ENCODE data around the gene OTOGL.
"Not testable (repeated sequence)": the region's sequence is repeated elsewhere in the genome, so short reads cannot be mapped to it uniquely, and the experiment has no call there.

OTOGL gene

GRCh38 chr12:80201908-80202307 lies 102.6 kb downstream of the OTOGL start:
- Histone ChIP-seq H3K27ac (ENCODE audit: low read depth, low read length) (no peak overlapping the region), H3K9ac (ENCODE audit: low read length) (no peak overlapping the region), H3K27me3 (ENCODE audit: control insufficient read depth in 1 of 2, insufficient read depth in 2 of 2, low read length in 2 of 2) (no peaks in the 10 kb centered on the region), H3K36me3 (ENCODE audit: insufficient read depth, low read length) (no peaks in the 10 kb centered on the region), H3K9me3 (ENCODE audit: low read length) (no peaks in the 10 kb centered on the region), H3K4me1 (ENCODE audit: insufficient read depth, low read length) (peaks cover 18% of the 10 kb centered on the region), H3K4me3 (ENCODE audit: low read depth in 1 of 2, low read length in 2 of 2) (no peak overlapping the region)

GRCh38 chr12:80205960-80206359 lies 106.6 kb downstream of the OTOGL start:
- Histone ChIP-seq H3K9me3 (ENCODE audit: low read length) (no peaks in the 10 kb centered on the region), H3K4me3 (ENCODE audit: low read depth in 1 of 2, low read length in 2 of 2) (no peak overlapping the region), H3K27me3 (ENCODE audit: control insufficient read depth in 1 of 2, insufficient read depth in 2 of 2, low read length in 2 of 2) (no peaks in the 10 kb centered on the region), H3K9ac (ENCODE audit: low read length) (no peak overlapping the region), H3K4me1 (ENCODE audit: insufficient read depth, low read length) (peaks cover 25% of the 10 kb centered on the region), H3K27ac (ENCODE audit: low read depth, low read length) (no peak overlapping the region), H3K36me3 (ENCODE audit: insufficient read depth, low read length) (no peaks in the 10 kb centered on the region)

GRCh38 chr12:80208071-80208470 lies 108.7 kb downstream of the OTOGL start:
- Histone ChIP-seq H3K27ac (ENCODE audit: low read depth, low read length) (no peak overlapping the region), H3K4me1 (ENCODE audit: insufficient read depth, low read length) (peaks cover 25% of the 10 kb centered on the region), H3K9me3 (ENCODE audit: low read length) (no peaks in the 10 kb centered on the region), H3K36me3 (ENCODE audit: insufficient read depth, low read length) (no peaks in the 10 kb centered on the region), H3K4me3 (ENCODE audit: low read depth in 1 of 2, low read length in 2 of 2) (no peak overlapping the region), H3K9ac (ENCODE audit: low read length) (no peak overlapping the region), H3K27me3 (ENCODE audit: control insufficient read depth in 1 of 2, insufficient read depth in 2 of 2, low read length in 2 of 2) (no peaks in the 10 kb centered on the region)

- H3K27me3 ChIP-seq (ENCODE audit: control insufficient read depth in 1 of 2, insufficient read depth in 2 of 2, low read length in 2 of 2) = no peaks in the 10 kb centered on the region
- H3K36me3 ChIP-seq (ENCODE audit: insufficient read depth, low read length) = no peaks in the 10 kb centered on the region
- no peak overlapping the region for H3K4me3 ChIP-seq (ENCODE audit: low read depth in 1 of 2, low read length in 2 of 2)
- no peak overlapping the region for H3K9ac ChIP-seq (ENCODE audit: low read length)
- peaks cover 11% of the 10 kb centered on the region for H3K4me1 ChIP-seq (ENCODE audit: insufficient read depth, low read length)
- no peaks in the 10 kb centered on the region for H3K9me3 ChIP-seq (ENCODE audit: low read length)
- H3K27ac ChIP-seq (ENCODE audit: low read depth, low read length) = no peak overlapping the region
Measured at GRCh38 chr12:80211671-80212070, 112.3 kb downstream of the OTOGL start.

GRCh38 chr12:80212938-80213645 lies 113.8 kb downstream of the OTOGL start:
- no peaks in the 10 kb centered on the region for H3K36me3 ChIP-seq (ENCODE audit: insufficient read depth, low read length)
- H3K9me3 ChIP-seq (ENCODE audit: low read length) = no peaks in the 10 kb centered on the region
- no peak overlapping the region for H3K27ac ChIP-seq (ENCODE audit: low read depth, low read length)
- no peaks in the 10 kb centered on the region for H3K27me3 ChIP-seq (ENCODE audit: control insufficient read depth in 1 of 2, insufficient read depth in 2 of 2, low read length in 2 of 2)
- peaks cover 13% of the 10 kb centered on the region for H3K4me1 ChIP-seq (ENCODE audit: insufficient read depth, low read length)
- H3K9ac ChIP-seq (ENCODE audit: low read length) = no peak overlapping the region
- no peak overlapping the region for H3K4me3 ChIP-seq (ENCODE audit: low read depth in 1 of 2, low read length in 2 of 2)

GRCh38 chr12:80213871-80214270 lies 114.5 kb downstream of the OTOGL start:
- no peaks in the 10 kb centered on the region for H3K36me3 ChIP-seq (ENCODE audit: insufficient read depth, low read length)
- no peak overlapping the region for H3K4me3 ChIP-seq (ENCODE audit: low read depth in 1 of 2, low read length in 2 of 2)
- no peak overlapping the region for H3K9ac ChIP-seq (ENCODE audit: low read length)
- H3K27me3 ChIP-seq (ENCODE audit: control insufficient read depth in 1 of 2, insufficient read depth in 2 of 2, low read length in 2 of 2) = no peaks in the 10 kb centered on the region
- no peak overlapping the region for H3K27ac ChIP-seq (ENCODE audit: low read depth, low read length)
- H3K4me1 ChIP-seq (ENCODE audit: insufficient read depth, low read length) = peaks cover 6% of the 10 kb centered on the region
- no peaks in the 10 kb centered on the region for H3K9me3 ChIP-seq (ENCODE audit: low read length)

- no peak overlapping the region for H3K9ac ChIP-seq (ENCODE audit: low read length)
- no peaks in the 10 kb centered on the region for H3K36me3 ChIP-seq (ENCODE audit: insufficient read depth, low read length)
- H3K4me3 ChIP-seq (ENCODE audit: low read depth in 1 of 2, low read length in 2 of 2) = no peak overlapping the region
- H3K4me1 ChIP-seq (ENCODE audit: insufficient read depth, low read length) = peaks cover 14% of the 10 kb centered on the region
- H3K27me3 ChIP-seq (ENCODE audit: control insufficient read depth in 1 of 2, insufficient read depth in 2 of 2, low read length in 2 of 2) = no peaks in the 10 kb centered on the region
- no peaks in the 10 kb centered on the region for H3K9me3 ChIP-seq (ENCODE audit: low read length)
- no peak overlapping the region for H3K27ac ChIP-seq (ENCODE audit: low read depth, low read length)
Measured at GRCh38 chr12:80217011-80217535, 117.7 kb downstream of the OTOGL start.

GRCh38 chr12:80218925-80219324 lies 119.6 kb downstream of the OTOGL start:
- not testable (repeated sequence) for H3K27ac ChIP-seq (ENCODE audit: low read depth, low read length); H3K9ac ChIP-seq (ENCODE audit: low read length); H3K27me3 ChIP-seq (ENCODE audit: control insufficient read depth in 1 of 2, insufficient read depth in 2 of 2, low read length in 2 of 2)

GRCh38 chr12:80219345-80219744 lies 120.0 kb downstream of the OTOGL start:
- Histone ChIP-seq H3K4me1 (ENCODE audit: insufficient read depth, low read length) (peaks cover 14% of the 10 kb centered on the region), H3K4me3 (ENCODE audit: low read depth in 1 of 2, low read length in 2 of 2) (no peak overlapping the region), H3K9me3 (ENCODE audit: low read length) (no peaks in the 10 kb centered on the region), H3K27ac (ENCODE audit: low read depth, low read length) (no peak overlapping the region), H3K9ac (ENCODE audit: low read length) (no peak overlapping the region), H3K27me3 (ENCODE audit: control insufficient read depth in 1 of 2, insufficient read depth in 2 of 2, low read length in 2 of 2) (no peaks in the 10 kb centered on the region), H3K36me3 (ENCODE audit: insufficient read depth, low read length) (no peaks in the 10 kb centered on the region)

More at GRCh38 chr12:80218925-80219324, 119.6 kb downstream of the OTOGL start:
- H3K36me3 ChIP-seq (ENCODE audit: insufficient read depth, low read length); H3K9me3 ChIP-seq (ENCODE audit: low read length); H3K4me3 ChIP-seq (ENCODE audit: low read depth in 1 of 2, low read length in 2 of 2): not testable (repeated sequence)
- peaks cover 14% of the 10 kb centered on the region for H3K4me1 ChIP-seq (ENCODE audit: insufficient read depth, low read length)

- Histone ChIP-seq H3K27me3 (ENCODE audit: control insufficient read depth in 1 of 2, insufficient read depth in 2 of 2, low read length in 2 of 2) (no peaks in the 10 kb centered on the region), H3K27ac (ENCODE audit: low read depth, low read length) (no peak overlapping the region), H3K4me1 (ENCODE audit: insufficient read depth, low read length) (peaks cover 8% of the 10 kb centered on the region)
Measured at GRCh38 chr12:80222261-80222660, 122.9 kb downstream of the OTOGL start.

GRCh38 chr12:80226576-80226975 lies 127.2 kb downstream of the OTOGL start:
- H3K36me3 ChIP-seq (ENCODE audit: insufficient read depth, low read length) = no peaks in the 10 kb centered on the region
- no peaks in the 10 kb centered on the region for H3K4me1 ChIP-seq (ENCODE audit: insufficient read depth, low read length)
- H3K27me3 ChIP-seq (ENCODE audit: control insufficient read depth in 1 of 2, insufficient read depth in 2 of 2, low read length in 2 of 2) = no peaks in the 10 kb centered on the region
- H3K4me3 ChIP-seq (ENCODE audit: low read depth in 1 of 2, low read length in 2 of 2) = no peak overlapping the region
- no peak overlapping the region for H3K27ac ChIP-seq (ENCODE audit: low read depth, low read length)
- H3K9me3 ChIP-seq (ENCODE audit: low read length) = no peaks in the 10 kb centered on the region
- no peak overlapping the region for H3K9ac ChIP-seq (ENCODE audit: low read length)

More at GRCh38 chr12:80222261-80222660, 122.9 kb downstream of the OTOGL start:
- Histone ChIP-seq H3K9ac (ENCODE audit: low read length) (no peak overlapping the region), H3K36me3 (ENCODE audit: insufficient read depth, low read length) (no peaks in the 10 kb centered on the region), H3K9me3 (ENCODE audit: low read length) (no peaks in the 10 kb centered on the region), H3K4me3 (ENCODE audit: low read depth in 1 of 2, low read length in 2 of 2) (no peak overlapping the region)

- H3K9me3 ChIP-seq (ENCODE audit: low read length); H3K4me3 ChIP-seq (ENCODE audit: low read depth in 1 of 2, low read length in 2 of 2); H3K4me1 ChIP-seq (ENCODE audit: insufficient read depth, low read length); H3K27me3 ChIP-seq (ENCODE audit: control insufficient read depth in 1 of 2, insufficient read depth in 2 of 2, low read length in 2 of 2); H3K9ac ChIP-seq (ENCODE audit: low read length); H3K36me3 ChIP-seq (ENCODE audit: insufficient read depth, low read length); H3K27ac ChIP-seq (ENCODE audit: low read depth, low read length): not testable (repeated sequence)
Measured at GRCh38 chr12:80227904-80228303, 128.6 kb downstream of the OTOGL start.

All from muscle layer of colon (tissue), 2 donors.